ENCODE results near the gene DNAJC5.
"Not testable (repeated sequence)": the region's sequence is repeated elsewhere in the genome, so short reads cannot be mapped to it uniquely, and the experiment has no call there.

The DNAJC5 gene

GRCh38 chr20:63968136-63968927 is 73.4 kb downstream of the DNAJC5 start:
- DNase-seq (ENCODE audit: low read depth) = no peak

GRCh38 chr20:63968928-63969760 is 74.2 kb downstream of the DNAJC5 start:
- no peak for DNase-seq (ENCODE audit: low read depth)

GRCh38 chr20:63969838-63970713 is 75.2 kb downstream of the DNAJC5 start, which contains the start of gene ZNF512B:
TSS of gene ZNF512B (minus strand) at chr20:63969930. CDS start at chr20:63967950, 1,980 bp downstream.
- DNase-seq (ENCODE audit: low read depth) = no peak

GRCh38 chr20:63970714-63971431 is 75.9 kb downstream of the DNAJC5 start:
- DNase-seq (ENCODE audit: low read depth) = no peak

- DNase-seq (ENCODE audit: low read depth) = not testable (repeated sequence)
These were observed 77.0 kb downstream of the DNAJC5 start for GRCh38 chr20:63971960-63972311.

GRCh38 chr20:63972312-63973159 is 77.6 kb downstream of the DNAJC5 start:
- DNase-seq (ENCODE audit: low read depth) = no peak

GRCh38 chr20:63973160-63973479 is 78.2 kb downstream of the DNAJC5 start:
- no peak for DNase-seq (ENCODE audit: low read depth)

GRCh38 chr20:63973636-63974401 is 78.9 kb downstream of the DNAJC5 start:
- peak; percentile 73 for DNase-seq (ENCODE audit: low read depth)

GRCh38 chr20:63974402-63975200 is 79.7 kb downstream of the DNAJC5 start:
- no peak for DNase-seq (ENCODE audit: low read depth)

- not testable (repeated sequence) for DNase-seq (ENCODE audit: low read depth)
These were observed 81.6 kb downstream of the DNAJC5 start for GRCh38 chr20:63976511-63976910.

GRCh38 chr20:63976980-63977738 is 82.2 kb downstream of the DNAJC5 start:
- DNase-seq (ENCODE audit: low read depth) = no peak

GRCh38 chr20:63977739-63978276 is 82.9 kb downstream of the DNAJC5 start:
- peak; percentile 37 for DNase-seq (ENCODE audit: low read depth)

- peak; percentile 49 for DNase-seq (ENCODE audit: low read depth)
These were observed 83.6 kb downstream of the DNAJC5 start for GRCh38 chr20:63978319-63979228.

GRCh38 chr20:63979229-63979556 is 84.3 kb downstream of the DNAJC5 start:
- DNase-seq (ENCODE audit: low read depth) = no peak

GRCh38 chr20:63979557-63980316 is 84.8 kb downstream of the DNAJC5 start, which contains the start of gene SAMD10:
TSS of gene SAMD10 (minus strand) at chr20:63979642. CDS start at chr20:63979467, 175 bp downstream.
- DNase-seq (ENCODE audit: low read depth) = peak; percentile 66

GRCh38 chr20:63980317-63980805 is 85.4 kb downstream of the DNAJC5 start:
- DNase-seq (ENCODE audit: low read depth) = no peak
